ENCODE results near the gene ABCG8. TPM values are rescaled to one million over a fixed set of nuclear protein-coding genes. Genes with fewer than 3 reads are reported as not detected.

The ABCG8 gene
- total and polyA plus RNA-seq, 10 of the 15 experiments (the other 5 are each of a cell fraction or from before 2014, with no cell fraction given) = not detected

- TF ChIP-seq SPI1 (IDR thresholded peaks at IDR 0.05; ENCODE audit: borderline replicate concordance, insufficient read depth, low read depth, low read length) = no peak
- TF ChIP-seq ZZZ3 (IDR thresholded peaks at IDR 0.05; ENCODE audit: control insufficient read depth, insufficient read length, low read depth) = no peak
These were observed 27.9 kb upstream of the ABCG8 start (continued) for GRCh38 chr2:43810888-43811287.

DNA sequence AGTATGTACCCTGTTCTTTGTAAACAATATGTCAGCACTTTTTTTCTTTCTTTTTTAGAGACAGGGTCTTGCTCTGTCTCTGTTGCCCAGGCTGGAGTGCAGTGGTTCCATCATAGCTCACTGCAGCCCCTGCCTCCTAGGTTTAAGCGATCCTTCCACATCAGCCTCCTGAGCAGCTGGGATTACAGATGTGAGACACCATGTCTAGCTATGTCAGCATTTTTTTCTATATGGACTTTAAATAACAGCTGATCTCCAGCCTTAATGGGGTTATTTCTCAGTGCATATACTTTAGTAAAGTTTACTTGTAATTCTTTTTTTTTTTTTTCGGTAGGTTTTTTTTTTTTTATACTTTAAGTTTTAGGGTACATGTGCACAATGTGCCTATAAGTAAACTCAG lies 26.8 kb upstream of the ABCG8 start:
- H3K4me2 ChIP-seq (ENCODE audit: control insufficient read depth, insufficient read depth) = no peak overlapping the region
- no TSS peak for BruUV-seq (replicated peaks)
- TF ChIP-seq MTA2 (IDR thresholded peaks at IDR 0.05; ENCODE audit: low read depth) (no peak), SUPT20H (IDR thresholded peaks at IDR 0.05; ENCODE audit: borderline replicate concordance, control insufficient read depth, low read depth, low read length) (no peak), KDM1A (IDR thresholded peaks at IDR 0.05; ENCODE audit: borderline replicate concordance) (no peak), EGR1 (IDR thresholded peaks at IDR 0.05; ENCODE audit: borderline replicate concordance in 1 of 2, low read depth in 2 of 2, low read length in 2 of 2) (no peak), HDAC2 (IDR thresholded peaks at IDR 0.05) (no peak), JUNB (IDR thresholded peaks at IDR 0.05) (no peak), ETV6 (conservative IDR thresholded peaks at IDR 0.05 in 1 of 2, IDR thresholded peaks at IDR 0.05 in 1 of 2; ENCODE audit: borderline replicate concordance in 1 of 2, low read depth in 1 of 2) (no peak), RAD51 (IDR thresholded peaks at IDR 0.05) (no peak)
- TF ChIP-seq, protein P1, sequence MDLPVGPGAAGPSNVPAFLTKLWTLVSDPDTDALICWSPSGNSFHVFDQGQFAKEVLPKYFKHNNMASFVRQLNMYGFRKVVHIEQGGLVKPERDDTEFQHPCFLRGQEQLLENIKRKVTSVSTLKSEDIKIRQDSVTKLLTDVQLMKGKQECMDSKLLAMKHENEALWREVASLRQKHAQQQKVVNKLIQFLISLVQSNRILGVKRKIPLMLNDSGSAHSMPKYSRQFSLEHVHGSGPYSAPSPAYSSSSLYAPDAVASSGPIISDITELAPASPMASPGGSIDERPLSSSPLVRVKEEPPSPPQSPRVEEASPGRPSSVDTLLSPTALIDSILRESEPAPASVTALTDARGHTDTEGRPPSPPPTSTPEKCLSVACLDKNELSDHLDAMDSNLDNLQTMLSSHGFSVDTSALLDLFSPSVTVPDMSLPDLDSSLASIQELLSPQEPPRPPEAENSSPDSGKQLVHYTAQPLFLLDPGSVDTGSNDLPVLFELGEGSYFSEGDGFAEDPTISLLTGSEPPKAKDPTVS (IDR thresholded peaks at IDR 0.05; ENCODE audit: low read depth, low read length) = no peak
- TF ChIP-seq, protein P2, sequence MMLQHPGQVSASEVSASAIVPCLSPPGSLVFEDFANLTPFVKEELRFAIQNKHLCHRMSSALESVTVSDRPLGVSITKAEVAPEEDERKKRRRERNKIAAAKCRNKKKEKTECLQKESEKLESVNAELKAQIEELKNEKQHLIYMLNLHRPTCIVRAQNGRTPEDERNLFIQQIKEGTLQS (IDR thresholded peaks at IDR 0.05; ENCODE audit: borderline replicate concordance, extremely low read depth, low read depth, low read length) = no peak
- ATAC-seq = no peak
- H3K9me3 ChIP-seq (replicated peaks; ENCODE audit: control insufficient read depth, insufficient read depth, low read length) = no peaks in the 10 kb centered on the region
- no peaks in the 10 kb centered on the region for H4K20me1 ChIP-seq (ENCODE audit: control insufficient read depth, insufficient read depth)
- no peak overlapping the region for H2AFZ ChIP-seq (ENCODE audit: control insufficient read depth, low read depth, low read length)
- H3K27ac ChIP-seq (ENCODE audit: control insufficient read depth, insufficient read depth) = no peak overlapping the region
- H3K4me3 ChIP-seq = no peak overlapping the region
- no peaks in the 10 kb centered on the region for H3K4me1 ChIP-seq (ENCODE audit: control insufficient read depth, insufficient read depth, low read length)
- ChIA-PET RAD21 (ENCODE audit: unreplicated experiment) (no interaction called here), CTCF (no interaction called here), POLR2A (no interaction called here), SMC1A (ENCODE audit: uncharacterized antibody, unreplicated experiment) (interaction anchor here (1.4 kb wide), 1 partner anchor 38 kb away, joined by 4 read pairs; the partner anchor contains the start of gene DYNC2LI1)
- FAIRE-seq = no peak
- H3K79me2 ChIP-seq (ENCODE audit: control insufficient read depth, insufficient read depth, low read length) = no peaks in the 10 kb centered on the region
- DNase-seq (ENCODE audit: low read depth, low spot score) = no peak
- no peaks in the 10 kb centered on the region for H3K36me3 ChIP-seq (ENCODE audit: control insufficient read depth in 2 of 2, insufficient read depth in 2 of 2, low read length in 1 of 2)
- intact Hi-C loops (cut with micrococcal nuclease; ENCODE audit: unreplicated experiment) = no loop called here
- in situ Hi-C loops (cut with MboI) = no loop called here
- WGBS (ENCODE audit: insufficient coverage, insufficient replicate concordance, low lambda C conversion rate, missing lambda C conversion rate) = 68% methylated on average over 2 of the region's 2 CpGs
- no peaks in the 10 kb centered on the region for H3K27me3 ChIP-seq (replicated peaks in 1 of 2; ENCODE audit: control insufficient read depth in 2 of 2, insufficient read depth in 2 of 2, low read length in 1 of 2)
- H3K9ac ChIP-seq (ENCODE audit: control insufficient read depth, insufficient read depth, low read length) = no peak overlapping the region
